ENCODE data around the gene SEC14L6.
"Not testable (repeated sequence)": the region's sequence is repeated elsewhere in the genome, so short reads cannot be mapped to it uniquely, and the experiment has no call there.

SEC14L6 gene

DNA sequence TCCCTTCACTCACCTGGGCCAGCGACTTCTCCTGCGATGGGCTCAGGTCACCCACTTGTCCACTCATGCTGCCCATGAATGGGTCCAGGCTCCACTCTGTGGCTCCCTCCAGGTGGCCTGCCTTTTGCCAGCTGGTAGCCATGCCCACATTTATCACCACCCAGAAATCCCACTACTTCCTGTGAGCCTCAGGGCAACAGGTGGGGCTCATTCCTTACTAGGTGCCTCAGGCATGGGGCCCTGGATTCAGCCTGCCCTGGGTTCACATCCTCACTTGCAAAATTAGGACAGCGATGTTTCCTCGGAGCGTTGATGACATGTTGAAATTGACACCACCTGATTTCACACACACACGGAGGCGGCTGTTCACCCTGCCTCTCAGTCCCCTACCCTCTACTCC, at the start of gene SEC14L6:
Gene SEC14L6 (minus strand): TSS at position 126 of the 400 bp plus-strand sequence. CDS start 59 bp downstream, at position 67.
- DNase-seq, result no peak

DNA sequence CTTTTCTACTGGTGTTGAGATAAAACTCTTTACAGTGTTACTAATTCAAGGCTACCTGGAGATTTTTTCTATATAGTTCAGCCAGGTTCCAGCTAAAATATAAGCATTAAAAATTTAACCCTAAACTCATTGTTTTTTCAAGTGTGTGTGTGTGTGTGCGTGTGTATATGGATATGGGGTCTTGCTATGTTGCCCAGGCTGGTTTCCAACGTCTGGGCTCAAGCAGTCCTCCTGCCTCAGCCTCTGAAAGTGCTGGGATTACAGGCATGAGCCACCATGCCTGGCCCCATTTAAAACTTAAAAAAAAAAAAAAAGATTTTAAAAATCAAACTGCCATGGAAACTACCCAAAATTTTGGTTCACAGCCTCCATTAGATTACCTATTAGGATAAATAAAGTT, 49.7 kb upstream of the SEC14L6 start:
- no peak for DNase-seq

DNA sequence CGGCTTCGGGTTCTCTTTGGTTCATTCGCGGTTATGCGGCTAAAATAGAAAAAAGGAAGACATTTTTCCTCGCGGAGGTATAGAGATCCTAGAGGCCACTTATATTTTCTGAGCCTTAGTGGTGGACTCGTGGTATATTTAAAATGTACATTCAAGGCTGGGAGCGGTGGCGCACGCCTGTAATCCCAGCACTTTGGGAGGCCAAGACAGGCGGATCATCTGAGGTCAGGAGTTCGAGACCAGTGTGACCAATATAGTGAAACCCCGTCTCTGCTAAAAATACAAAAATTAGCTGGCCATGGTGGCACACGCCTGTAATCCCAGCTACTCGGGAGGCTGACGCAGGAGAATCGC, 45.8 kb upstream of the SEC14L6 start:
- DNase-seq, result not testable (repeated sequence)

DNA sequence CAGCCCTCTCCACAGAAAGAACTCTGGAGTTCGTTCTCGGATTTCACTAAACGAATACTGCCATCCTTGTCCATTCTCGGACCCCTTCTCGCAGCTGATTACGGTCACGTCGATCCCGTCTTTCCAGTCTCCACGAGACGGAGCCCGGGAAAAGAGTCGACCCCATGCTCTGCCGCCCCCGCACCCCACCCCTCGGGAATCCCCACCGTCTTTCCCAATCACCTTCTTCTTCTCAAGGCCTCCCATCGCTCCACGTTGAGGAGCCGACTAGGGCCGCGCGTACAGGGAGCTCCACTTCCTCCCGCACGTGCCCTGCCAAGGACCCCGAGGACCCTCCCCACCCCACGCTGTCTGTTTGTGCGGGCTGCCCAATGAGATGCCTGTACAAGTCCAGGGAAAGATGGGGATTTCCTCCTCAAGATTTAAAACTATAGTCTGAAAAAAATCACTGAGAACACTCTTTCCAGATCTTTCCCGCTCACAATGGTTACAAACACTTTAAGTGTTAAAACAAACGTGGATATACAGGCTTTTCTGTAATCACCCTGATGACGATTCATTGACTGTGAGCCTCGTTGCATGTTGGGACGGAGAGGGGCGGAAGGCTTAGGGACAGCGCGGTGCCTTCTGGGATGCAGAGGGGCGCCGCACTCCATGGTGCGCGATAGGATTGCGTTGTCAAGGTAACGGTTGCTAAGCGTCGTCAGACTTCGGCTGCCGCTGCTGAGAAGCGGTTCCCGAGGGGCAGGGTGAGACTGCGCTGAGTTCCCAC, 45.2 kb upstream of the SEC14L6 start, which contains the start of gene PES1:
Gene PES1 (minus strand): TSS at position 323 of the 772 bp plus-strand sequence. CDS start 77 bp downstream, at position 246.
- peak; percentile 99 for DNase-seq

DNA sequence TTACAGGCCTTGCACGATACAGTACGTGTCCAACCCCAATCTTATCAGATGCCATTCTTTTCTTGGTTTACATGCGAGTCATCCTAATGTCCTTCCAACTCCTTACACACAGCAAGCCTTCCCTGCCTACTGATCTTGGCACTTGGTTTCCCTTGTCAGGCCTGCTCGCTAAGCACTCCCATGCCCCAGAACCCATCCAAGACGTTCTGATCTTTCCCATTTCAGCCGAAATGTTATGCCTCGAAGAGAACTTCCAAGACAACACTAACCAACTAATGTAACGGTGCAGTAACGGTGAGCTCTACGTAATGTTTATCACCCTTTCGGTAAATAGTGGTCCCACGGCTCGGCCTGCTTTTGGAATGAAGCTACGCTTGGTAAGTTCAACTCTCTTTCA, 44.6 kb upstream of the SEC14L6 start:
- DNase-seq, result peak; percentile 19

DNA sequence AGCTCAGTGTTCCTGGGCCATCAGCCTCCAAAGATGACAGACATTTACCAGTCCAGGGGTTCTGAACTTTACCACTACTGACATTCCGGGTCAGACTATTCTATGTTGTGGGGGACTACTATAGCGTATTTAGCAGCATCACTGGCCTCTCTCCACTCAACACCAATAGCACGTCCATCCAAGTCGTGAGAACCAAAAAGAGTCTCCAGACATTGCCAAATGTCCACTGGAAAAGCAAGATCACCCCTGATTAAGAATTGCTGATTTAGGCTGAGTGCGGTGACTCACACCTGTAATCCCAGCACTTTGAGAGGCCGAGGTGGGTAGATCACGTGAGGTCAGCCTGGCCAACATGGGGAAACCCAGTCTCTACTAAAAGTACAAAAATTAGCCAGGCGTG, 39.9 kb upstream of the SEC14L6 start:
- no peak for DNase-seq

DNA sequence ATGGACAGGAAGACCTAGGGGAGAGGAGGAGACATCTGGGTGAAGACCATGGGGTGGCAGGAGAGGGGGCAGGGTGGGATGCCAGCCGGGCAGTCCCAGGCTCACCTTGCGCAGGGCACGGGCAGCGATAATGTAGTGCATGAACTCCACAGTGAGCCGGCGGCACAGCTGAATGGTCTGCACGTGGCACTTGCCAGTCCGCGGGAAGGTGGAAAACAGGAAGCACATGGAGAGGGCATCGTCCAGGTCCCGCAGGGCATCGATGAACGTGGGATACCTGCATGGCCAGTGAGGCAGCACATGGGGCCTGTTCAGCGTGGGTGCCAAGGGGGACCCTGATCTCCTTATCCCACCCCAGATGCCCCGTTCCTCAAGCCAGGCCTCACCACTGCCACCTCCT, 37.9 kb upstream of the SEC14L6 start:
- no peak for DNase-seq

DNA sequence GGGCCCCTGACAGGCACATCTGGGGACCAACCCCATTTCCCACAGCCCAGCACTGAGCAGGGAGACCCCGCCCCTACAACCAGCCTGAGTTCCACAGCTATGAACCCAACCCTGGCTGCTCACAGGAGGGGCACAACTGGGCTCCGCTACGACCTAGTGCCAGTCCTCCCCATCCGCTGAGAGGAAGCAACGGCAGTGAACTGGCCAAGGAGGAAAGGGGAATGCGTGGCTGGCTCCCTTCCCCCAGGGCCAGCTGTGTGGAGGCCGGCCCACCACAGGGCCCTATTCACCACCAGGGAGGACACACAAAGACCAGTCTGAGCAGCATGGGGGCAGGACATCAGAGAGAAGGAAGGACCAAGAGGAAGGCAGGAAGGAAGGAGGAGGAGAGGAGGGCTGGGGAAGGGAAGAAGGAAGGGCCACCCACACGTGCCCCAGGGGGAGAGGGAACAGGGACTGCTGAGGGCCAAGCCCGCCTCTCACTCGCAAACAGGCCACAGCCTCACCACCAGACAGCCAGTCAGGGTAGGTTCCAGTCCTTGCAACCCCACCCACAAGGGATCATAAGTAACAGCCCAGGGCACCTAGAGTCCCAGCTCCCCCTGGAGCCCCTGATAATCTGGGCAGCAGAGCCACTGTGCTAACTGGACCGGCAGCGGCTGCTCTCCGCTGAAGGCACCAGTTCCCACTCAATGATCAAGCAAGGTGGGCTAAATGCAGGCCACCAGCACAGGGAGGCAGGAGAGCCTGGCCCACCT, 36.4 kb upstream of the SEC14L6 start:
- DNase-seq, result no peak

DNA sequence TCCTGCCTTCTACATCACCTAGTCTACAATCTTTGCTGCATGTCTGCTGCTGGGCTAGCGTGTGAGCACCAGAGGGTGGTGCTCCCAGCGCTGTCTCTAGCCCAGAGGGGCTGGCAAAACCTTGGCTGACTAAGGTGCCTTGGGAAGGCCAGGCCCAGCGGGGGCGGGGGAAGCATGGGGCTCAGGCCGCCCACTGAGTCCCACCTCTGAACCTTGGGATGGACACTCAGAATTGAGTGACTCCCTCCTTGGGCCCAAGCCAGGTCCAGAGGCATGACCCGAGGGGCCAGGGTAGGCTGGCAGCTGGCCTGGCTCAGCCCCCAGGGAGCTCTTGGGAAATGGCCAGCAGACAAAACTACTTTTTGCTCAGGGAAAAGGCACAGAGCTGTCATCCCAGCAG, 35.5 kb upstream of the SEC14L6 start:
- no peak for DNase-seq

DNA sequence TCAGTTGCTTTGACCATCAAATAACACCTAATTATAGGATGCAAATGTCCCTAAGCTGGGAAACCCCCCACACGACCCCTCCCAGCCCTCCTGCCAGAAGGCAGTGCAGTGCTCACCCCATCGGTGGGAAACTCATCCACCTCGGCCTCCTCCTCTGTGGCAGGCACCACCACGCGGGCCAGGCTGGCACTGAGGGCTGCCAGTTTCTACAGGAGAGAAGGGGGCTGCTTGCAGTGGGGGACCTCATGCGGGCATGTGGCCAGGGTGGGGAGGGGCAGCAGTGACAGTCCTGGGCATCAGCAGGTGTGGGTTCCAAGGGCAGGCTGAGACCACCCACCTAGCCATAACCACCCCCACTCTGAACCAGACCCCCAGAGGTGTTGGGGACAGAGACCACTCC, 34.4 kb upstream of the SEC14L6 start:
- no peak for DNase-seq

DNA sequence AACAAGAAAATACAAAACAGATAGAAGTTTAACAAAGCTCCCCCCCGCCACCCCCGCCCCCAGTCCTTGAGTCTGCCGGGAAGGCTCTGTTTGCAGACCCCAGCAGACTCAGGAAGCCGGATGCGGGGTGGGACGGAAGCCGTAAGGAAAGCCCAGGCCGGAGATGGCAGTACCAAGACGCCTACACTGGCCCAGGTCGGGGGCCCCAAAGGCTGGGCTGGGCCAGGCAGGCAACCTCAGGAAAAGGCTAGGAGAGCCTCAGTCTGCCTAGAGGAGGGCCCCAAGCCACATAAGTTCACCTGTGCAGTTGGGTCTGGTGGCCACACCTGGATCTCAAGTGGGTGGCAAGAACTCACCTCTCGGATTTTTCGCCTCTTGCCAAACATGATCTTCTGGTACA, 31.9 kb upstream of the SEC14L6 start:
- DNase-seq, result no peak

DNA sequence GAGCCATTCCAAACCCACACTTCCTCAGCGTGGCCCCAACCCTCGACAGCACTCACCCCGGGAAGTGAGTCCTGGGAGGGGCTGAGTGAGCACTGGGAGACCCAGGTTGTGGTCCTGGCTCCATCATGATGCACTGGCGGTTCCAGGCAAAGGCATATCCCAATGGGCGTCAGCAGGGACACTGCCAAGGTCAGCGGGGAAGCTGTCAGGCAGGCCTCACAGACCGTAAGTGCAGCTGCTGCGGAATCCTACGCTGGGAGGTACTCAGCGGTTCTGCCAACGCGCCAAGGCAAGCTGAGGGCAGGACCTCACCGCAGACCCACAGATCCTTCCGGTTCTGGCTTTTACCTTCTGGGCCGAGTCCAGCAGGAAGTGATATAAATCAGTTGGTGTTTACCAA, 29.3 kb upstream of the SEC14L6 start:
- DNase-seq, result no peak

DNA sequence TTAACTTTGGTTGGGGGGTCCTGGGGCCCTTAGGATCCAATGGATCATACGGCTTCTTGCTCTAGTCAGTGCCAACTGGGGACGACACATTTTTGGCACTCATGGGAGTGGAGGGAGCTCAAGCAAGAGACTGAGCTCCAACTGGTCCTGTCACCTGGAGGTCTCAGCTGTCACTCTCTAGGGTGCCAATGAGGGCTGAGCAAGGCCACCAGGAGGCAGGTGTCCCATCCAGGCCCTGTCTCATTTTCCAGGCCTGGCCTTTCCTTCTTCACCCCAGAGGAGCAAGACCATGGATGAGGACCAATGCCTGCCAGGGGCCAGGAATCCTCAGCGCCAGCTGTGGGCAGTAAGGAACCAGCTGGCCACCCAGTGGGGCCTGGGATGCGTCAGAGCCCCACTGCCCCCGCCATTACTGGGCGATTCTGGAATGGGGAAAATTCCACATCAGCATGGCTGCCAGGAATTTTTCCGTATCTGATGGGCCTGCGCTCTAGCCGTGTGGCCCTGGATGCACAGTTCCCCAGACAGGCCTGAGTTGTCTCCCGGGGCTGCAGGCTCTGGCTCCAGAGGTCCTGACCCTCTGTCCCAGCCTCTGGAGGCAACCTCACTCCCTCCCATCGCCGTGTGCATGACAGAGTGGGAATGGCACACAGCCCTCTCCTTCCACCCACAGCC, 28.6 kb upstream of the SEC14L6 start:
- no peak for DNase-seq

DNA sequence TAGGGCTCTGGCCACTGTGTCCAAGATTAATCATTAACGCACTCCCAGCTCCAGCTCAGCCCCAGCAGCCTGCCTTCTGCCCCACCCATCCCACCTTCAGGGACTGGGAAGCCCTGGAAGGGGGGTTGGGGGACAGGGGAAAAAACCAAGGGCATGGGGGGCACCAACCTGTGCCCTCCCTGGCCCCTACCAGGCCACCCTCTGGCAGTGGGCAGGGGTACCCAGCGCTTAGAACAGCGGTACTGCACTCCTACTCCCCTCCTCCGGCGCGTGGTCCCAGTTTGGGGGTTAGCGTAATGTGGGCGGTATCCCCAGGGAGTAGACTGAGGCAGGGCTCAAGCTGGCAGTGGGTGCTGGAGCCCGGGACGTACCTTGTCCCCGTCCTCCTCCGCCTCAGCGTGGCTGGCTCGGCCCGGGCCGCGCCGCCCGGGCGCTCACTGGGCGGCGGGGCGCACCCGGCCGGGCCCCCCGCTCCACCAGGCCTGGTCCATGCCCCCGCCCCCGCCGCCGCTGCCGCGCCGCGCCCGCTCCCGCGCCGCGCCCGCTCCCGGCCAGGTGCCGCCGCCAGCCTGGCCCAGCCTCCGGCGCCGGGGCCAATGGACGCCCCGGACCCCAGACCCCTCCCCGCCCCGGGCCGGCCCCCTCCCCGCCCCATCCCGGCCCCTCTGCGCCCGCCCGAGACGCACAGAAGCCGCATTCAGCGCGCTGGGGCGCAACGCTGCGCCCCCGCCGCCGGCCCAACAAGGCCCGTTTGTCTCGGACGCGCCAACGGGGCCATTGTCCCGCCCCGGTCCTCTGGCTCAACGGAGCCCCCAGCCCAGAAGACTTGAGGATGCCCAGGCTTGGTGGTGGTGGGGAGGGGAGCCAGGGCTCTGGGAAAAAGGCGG, 27.8 kb upstream of the SEC14L6 start, which contains the start of gene GAL3ST1:
Gene GAL3ST1 (minus strand): TSS at position 571 of the 887 bp plus-strand sequence. CDS start 17,273 bp downstream, outside the sequence.
- no peak for DNase-seq

DNA sequence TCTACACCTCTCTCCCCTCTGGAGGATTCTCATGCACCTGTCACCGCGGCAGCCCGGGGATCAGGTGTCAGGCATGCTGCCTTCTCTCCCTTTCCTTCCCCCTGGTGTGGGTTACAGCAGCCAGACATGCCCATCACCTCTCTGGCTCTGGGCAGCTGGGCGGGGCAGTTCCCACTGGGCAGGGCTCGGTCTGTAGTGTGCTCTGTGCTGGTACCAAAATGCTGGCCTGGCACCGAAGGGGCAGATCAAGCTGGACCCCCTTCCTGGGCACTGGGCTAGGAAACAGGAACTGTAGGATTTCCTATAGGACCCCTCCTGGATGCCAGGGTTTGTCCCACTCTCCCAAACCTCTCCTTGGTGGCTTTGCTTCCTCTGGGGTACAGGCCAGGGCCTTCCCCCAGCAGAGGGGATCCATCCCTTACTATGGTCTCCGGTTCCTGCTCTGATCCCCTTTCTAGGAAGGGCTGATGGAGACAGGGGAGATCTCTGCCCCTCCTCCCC, 27.1 kb upstream of the SEC14L6 start:
- DNase-seq, result no peak

DNA sequence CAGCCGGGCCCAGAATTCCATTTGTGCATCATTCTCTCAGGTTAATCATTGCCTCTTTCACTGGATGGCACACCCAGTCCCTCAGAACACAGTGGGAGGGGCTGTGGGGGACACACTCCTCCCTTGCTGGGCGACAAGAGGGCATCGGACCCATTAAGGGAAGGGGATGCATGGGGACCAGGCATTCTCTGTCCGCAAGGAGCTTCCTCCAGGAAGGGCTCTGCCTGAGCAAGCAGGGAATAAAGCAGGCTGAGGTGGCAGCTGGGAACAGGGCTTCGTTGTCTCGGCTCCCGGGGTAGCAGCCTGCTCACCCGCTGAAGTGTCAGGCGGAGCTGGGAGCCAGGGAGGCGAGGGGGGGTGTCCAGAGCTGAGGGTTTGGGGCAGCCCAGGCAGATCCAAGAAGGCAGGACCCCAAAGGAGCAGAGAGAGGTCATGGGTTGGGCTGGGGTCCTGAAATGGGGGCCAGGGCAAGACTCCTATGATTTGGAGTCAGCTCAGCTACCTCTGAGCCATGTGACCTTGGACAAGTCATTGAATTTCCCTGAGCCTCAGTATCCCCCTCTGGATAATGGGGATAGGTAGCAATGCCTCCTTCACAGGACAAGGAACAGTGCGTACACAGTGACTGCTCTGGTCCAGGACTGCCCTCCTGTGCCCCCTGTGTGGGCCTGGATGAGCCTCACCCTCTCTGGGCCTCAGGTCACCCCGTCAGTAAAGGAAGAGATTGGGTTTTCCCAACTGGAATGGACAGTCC, 26.5 kb upstream of the SEC14L6 start:
- DNase-seq, result no peak

DNA sequence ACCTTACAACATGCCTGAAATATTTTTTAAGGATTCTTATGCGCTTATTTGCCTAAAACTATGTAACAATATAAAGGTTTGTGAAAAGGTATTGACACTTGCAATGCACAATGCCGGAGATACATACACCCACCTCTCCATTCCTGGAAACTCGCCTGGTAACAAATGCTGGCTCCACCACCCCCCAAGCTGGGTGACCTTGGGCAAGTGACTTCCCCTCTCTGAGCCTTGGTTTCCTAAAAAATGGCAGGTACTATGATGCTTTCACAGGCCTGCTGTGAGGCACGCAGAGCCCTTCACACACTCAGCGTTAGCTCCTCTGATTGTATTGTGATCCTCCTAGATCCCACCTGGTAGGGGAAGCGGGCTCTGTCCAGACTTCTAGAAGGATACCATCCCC, 25.7 kb upstream of the SEC14L6 start:
- no peak for DNase-seq

DNA sequence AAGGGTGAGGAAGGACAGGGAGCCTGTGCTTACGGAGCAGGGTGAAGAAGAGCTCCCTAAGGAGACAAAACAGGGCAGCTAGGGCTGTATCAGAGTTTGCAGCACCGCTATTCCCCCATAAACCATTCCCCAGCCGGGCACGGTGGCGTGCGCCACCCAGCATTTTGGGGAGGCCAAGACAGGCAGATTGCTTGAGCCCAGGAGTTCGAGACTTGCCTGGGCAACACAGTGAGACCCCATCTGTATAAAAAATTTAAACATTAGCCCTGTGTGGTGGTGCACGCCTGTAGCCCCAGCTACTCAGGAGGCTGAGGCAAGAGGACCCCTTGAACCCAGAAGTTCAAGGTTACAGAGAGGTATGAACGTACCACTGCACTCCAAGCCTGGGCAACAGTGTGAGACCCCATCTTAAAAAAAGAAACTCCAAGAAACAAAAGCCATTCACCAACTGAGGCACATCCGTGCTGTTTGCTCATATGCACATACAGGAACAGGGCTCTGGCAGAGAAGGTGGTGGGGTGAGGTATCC, 23.2 kb upstream of the SEC14L6 start:
- DNase-seq, result no peak

DNA sequence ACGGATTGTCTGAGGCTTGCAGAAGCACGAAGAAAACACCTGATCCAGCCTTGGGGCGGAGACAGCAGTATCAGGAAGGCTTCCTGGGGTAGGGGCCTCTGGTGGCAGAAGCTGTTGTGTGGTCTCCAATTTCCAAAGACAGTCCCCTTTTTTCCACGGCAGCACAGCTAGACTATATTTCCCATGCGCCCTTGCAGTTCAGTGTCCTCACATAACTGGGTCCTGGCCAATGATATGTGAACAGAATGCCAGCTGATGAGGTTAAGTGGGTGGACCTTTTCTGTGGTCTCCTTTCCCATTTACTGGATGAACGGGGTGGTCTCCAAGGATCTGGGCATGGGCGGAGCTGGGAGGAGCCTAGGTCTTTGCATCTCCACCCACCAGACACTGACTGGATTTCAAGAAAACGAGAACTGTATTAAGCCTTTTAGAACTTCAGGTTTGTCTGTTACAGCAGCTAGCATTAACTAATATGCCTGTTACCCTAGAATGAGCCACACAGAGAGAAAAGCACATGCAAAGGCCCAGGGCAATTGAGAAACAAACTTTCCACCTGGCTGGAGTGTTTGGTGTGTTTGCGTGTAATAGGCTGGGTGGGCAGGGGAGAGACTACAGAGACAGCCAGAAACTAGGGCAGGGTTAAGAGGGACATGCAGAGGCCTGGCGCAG, 21.7 kb upstream of the SEC14L6 start:
- DNase-seq, result no peak

DNA sequence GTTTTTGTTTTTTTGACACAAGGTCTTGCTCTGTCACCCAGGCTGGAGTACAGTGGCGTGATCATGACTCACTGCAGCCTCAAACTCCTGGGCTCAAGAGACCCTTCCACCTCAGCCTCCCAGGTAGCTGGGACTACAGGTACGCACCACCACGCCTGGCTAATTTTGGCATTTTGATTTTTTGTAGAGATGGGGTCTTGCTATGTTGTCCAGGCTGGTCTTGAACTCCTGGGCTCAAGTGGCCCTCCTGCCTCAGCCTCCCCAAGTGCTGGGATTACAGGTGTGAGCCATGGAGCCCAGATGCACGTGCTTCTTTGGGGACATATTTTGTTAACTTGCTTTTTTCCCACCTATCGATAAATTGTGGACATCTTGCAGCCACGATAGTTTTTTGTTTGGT, 20.7 kb upstream of the SEC14L6 start:
- not testable (repeated sequence) for DNase-seq

DNA sequence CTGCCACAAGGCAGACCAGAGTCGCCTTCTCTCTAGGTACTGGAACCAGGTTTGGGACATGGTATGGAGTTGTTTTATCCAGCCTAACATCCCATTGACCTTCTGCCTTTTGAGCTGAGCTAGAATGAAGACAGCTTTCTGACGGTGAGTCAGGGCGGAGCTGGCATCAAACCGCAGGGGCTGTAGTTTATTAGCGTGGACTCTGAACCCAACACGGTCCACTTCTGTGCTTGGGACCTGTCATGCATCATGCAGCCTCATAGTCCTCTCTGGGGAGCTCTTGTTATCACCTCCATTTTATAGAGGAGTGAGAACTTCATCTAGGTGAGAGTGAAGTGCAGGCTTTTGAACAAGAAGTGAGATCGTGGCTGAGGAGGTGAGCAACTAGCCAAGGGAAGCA, 19.6 kb upstream of the SEC14L6 start:
- DNase-seq, result no peak
